ENCODE results near the gene LETM1.

Gene LETM1

GRCh38 chr4:1804638-1805492 is 51.1 kb downstream of the LETM1 start:
- no peak for DNase-seq

GRCh38 chr4:1803523-1804423 is 52.2 kb downstream of the LETM1 start:
- no peak for DNase-seq

- no peak for DNase-seq
These were observed 53.0 kb downstream of the LETM1 start for GRCh38 chr4:1802720-1803522.

- no peak for DNase-seq
These were observed 53.7 kb downstream of the LETM1 start for GRCh38 chr4:1802151-1802715.

GRCh38 chr4:1801286-1801958 is 54.5 kb downstream of the LETM1 start:
- DNase-seq = no peak

- no peak for DNase-seq
These were observed 55.2 kb downstream of the LETM1 start for GRCh38 chr4:1800805-1801204.

GRCh38 chr4:1799387-1800375 is 56.3 kb downstream of the LETM1 start:
- no peak for DNase-seq

- DNase-seq = no peak
These were observed 57.2 kb downstream of the LETM1 start for GRCh38 chr4:1798580-1799386.

- no peak for DNase-seq
These were observed 57.9 kb downstream of the LETM1 start for GRCh38 chr4:1797861-1798579.

- DNase-seq = no peak
These were observed 58.6 kb downstream of the LETM1 start for GRCh38 chr4:1797298-1797860.

- no peak for DNase-seq
These were observed 59.3 kb downstream of the LETM1 start for GRCh38 chr4:1796486-1797204.

- no peak for DNase-seq
These were observed 60.4 kb downstream of the LETM1 start for GRCh38 chr4:1795299-1796195.

- DNase-seq = no peak
These were observed 61.1 kb downstream of the LETM1 start for GRCh38 chr4:1794809-1795298.

GRCh38 chr4:1793940-1794808 is 61.8 kb downstream of the LETM1 start:
- peak in 1 of 6 experiments; percentile 3 for DNase-seq

GRCh38 chr4:1793496-1793840 is 62.5 kb downstream of the LETM1 start:
- peak in 3 of 6 experiments; percentile 13 to 22 (median 17) for DNase-seq

All from stimulated activated naive CD4-positive, alpha-beta T cell (primary cell).